Measurements from ENCODE around the gene SPRR2G.
A peak's percentile ranks its signal among the peaks of the same experiment; 100 is the strongest.
"Not testable (repeated sequence)": the region's sequence is repeated elsewhere in the genome, so short reads cannot be mapped to it uniquely, and the experiment has no call there.

SPRR2G gene

GRCh38 chr1:153150846-153151245, at the start of gene SPRR2G:
Gene SPRR2G (minus strand): TSS chr1:153150890. CDS start chr1:153150110, 780 bp downstream.
- Histone ChIP-seq H3K27me3 (no peaks in the 10 kb centered on the region), H3K9ac (no peak within 1 kb of the TSS), H3K4me3 (no peak within 1 kb of the TSS), H3K4me2 (no peak within 1 kb of the TSS), H4K20me1 (no peaks in the 10 kb centered on the region), H3K9me3 (no peaks in the 10 kb centered on the region; the same call in 1 of the 2 replicates), H3K36me3 (no peaks in the 10 kb centered on the region), H3K27ac (no peak within 1 kb of the TSS), H3K4me1 (no peaks in the 10 kb centered on the region)
- no peak for TF ChIP-seq Cebpa-rat (IDR thresholded peaks at IDR 0.05)

GRCh38 chr1:153195216-153195615, 44.5 kb upstream of the SPRR2G start:
- no peak overlapping the region for H3K4me3 ChIP-seq
- no peaks in the 10 kb centered on the region for H4K20me1 ChIP-seq
- no peak for TF ChIP-seq Cebpa-rat (IDR thresholded peaks at IDR 0.05)
- no peak overlapping the region for H3K27ac ChIP-seq
- no peak overlapping the region for H3K4me2 ChIP-seq
- no peaks in the 10 kb centered on the region for H3K9me3 ChIP-seq
- no peaks in the 10 kb centered on the region for H3K27me3 ChIP-seq
- H3K36me3 ChIP-seq: no peaks in the 10 kb centered on the region
- no peaks in the 10 kb centered on the region for H3K4me1 ChIP-seq
- no peak overlapping the region for H3K9ac ChIP-seq

- 0 out of 2 replicates have a peak, but pooled peaks cover 4% of the 10 kb centered on the region for H3K4me1 ChIP-seq
- H4K20me1 ChIP-seq: no peaks in the 10 kb centered on the region
- no peaks in the 10 kb centered on the region for H3K9me3 ChIP-seq
- no peak overlapping the region for H3K9ac ChIP-seq
- H3K27me3 ChIP-seq: no peaks in the 10 kb centered on the region
- no peak for TF ChIP-seq Cebpa-rat (IDR thresholded peaks at IDR 0.05)
- H3K27ac ChIP-seq: no peak overlapping the region
- H3K4me2 ChIP-seq: no peak overlapping the region
- H3K36me3 ChIP-seq: no peaks in the 10 kb centered on the region
- no peak overlapping the region for H3K4me3 ChIP-seq
Observed at GRCh38 chr1:153194331-153195050, 43.8 kb upstream of the SPRR2G start.

DNA sequence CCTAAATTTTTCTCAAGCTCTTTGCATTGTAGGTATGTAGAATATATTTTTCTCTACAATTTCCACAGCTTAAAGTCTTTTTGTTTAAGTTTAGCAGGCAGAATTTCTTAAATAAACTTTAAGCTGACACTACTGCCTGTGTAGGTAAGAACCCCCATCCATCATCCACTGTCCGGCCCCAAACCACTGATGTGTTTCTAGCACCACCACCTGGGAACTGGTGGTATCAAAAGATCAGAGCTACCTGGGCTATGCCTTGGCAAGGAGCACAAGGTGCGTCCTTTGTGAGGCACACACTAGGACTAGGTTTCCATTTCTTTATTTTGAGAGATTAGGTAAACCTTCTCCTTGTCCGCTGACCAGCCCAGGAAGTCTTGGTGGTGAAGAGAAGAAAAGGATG, 42.0 kb upstream of the SPRR2G start:
- Histone ChIP-seq H4K20me1 (no peaks in the 10 kb centered on the region), H3K4me2 (no peak overlapping the region), H3K4me1 (peaks cover 16% of the 10 kb centered on the region), H3K9ac (no peak overlapping the region), H3K36me3 (no peaks in the 10 kb centered on the region), H3K4me3 (no peak overlapping the region), H3K27ac (no peak overlapping the region), H3K9me3 (no peaks in the 10 kb centered on the region), H3K27me3 (no peaks in the 10 kb centered on the region)
- no peak for TF ChIP-seq Cebpa-rat (IDR thresholded peaks at IDR 0.05)

DNA sequence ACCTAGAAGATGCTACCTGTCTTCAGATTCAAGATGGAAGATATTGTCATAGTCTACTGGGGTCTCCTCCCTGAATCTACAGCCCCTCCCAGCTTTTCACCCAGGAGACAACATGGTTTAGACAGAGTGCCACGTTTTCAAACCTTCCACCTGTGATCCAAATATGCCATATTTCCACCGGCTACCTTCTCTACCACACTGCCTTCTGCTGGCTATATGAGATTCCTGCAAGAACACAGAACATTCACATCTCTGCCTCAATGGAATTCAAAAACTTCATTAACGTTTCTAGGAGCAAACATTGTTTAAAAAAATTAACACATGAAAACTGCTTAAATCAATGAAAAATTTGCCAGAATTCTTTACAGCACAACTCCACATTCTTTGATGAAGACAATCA, 39.7 kb upstream of the SPRR2G start:
- Histone ChIP-seq H3K4me2 (no peak overlapping the region), H3K36me3 (no peaks in the 10 kb centered on the region), H3K4me3 (no peak overlapping the region), H3K9ac (no peak overlapping the region), H3K27me3 (no peaks in the 10 kb centered on the region), H3K9me3 (peaks cover 14% of the 10 kb centered on the region; the same call in 1 of the 2 replicates), H3K27ac (no peak overlapping the region), H4K20me1 (no peaks in the 10 kb centered on the region), H3K4me1 (peaks cover 17% of the 10 kb centered on the region)
- no peak for TF ChIP-seq Cebpa-rat (IDR thresholded peaks at IDR 0.05)

DNA sequence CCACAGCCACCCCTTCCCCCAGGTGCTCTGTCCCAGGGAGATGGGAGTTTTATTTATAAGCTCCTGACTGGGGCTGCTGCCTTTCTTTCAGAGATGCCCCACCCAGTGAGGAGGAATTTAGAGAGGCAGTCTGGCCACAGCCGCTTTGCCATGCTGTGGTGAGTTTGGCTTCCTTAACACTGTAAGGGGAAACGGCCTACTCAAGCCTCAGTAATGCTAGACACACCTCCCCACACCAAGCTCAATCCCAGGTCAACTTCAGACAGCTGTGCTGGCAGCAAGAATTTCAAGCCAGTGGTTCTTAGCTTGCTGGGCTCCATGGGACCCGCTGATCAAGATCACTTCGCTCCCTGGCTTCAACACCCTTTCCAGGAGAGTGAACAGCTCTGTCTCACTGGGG, 37.6 kb upstream of the SPRR2G start:
- H3K27me3 ChIP-seq, H4K20me1 ChIP-seq: not testable (repeated sequence)
- peaks cover 23% of the 10 kb centered on the region for H3K9me3 ChIP-seq

GRCh38 chr1:153180556-153180955, 29.9 kb upstream of the SPRR2G start:
- H3K4me2 ChIP-seq: no peak overlapping the region
- H3K4me1 ChIP-seq: no peaks in the 10 kb centered on the region
- H3K27ac ChIP-seq: no peak overlapping the region
- H3K4me3 ChIP-seq: no peak overlapping the region
- H3K9ac ChIP-seq: no peak overlapping the region
- no peaks in the 10 kb centered on the region for H3K27me3 ChIP-seq
- no peaks in the 10 kb centered on the region for H3K36me3 ChIP-seq
- TF ChIP-seq Cebpa-rat (IDR thresholded peaks at IDR 0.05): no peak
- H4K20me1 ChIP-seq: no peaks in the 10 kb centered on the region
- H3K9me3 ChIP-seq: peaks cover 13% of the 10 kb centered on the region

More for the DNA sequence above, 37.6 kb upstream of the SPRR2G start:
- H3K9ac ChIP-seq, H3K36me3 ChIP-seq, H3K4me3 ChIP-seq, H3K27ac ChIP-seq: not testable (repeated sequence)
- peaks cover 17% of the 10 kb centered on the region for H3K4me1 ChIP-seq
- H3K4me2 ChIP-seq: peak overlapping the region; percentile 57

DNA sequence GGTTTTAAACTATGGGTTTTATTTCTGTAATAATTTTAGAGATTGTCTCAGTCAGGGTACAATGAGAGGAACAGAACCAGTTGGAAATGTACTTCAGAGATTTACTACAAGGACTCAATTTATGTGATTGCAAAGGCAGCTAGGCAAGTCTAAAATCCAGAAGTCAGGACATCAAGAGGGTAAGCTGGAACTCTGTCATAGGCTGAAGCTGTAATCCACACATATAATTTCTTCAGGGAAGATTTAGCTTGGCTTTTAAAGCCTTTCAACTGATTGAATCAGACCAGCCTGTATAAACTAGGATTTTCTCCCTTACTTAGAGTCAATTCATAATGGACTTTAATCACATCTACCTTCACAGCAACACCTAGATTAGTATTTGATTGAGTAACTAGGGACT, 28.2 kb upstream of the SPRR2G start:
- no peak overlapping the region for H3K4me2 ChIP-seq
- H3K27me3 ChIP-seq: no peaks in the 10 kb centered on the region
- no peaks in the 10 kb centered on the region for H4K20me1 ChIP-seq
- no peak for TF ChIP-seq Cebpa-rat (IDR thresholded peaks at IDR 0.05)
- no peak overlapping the region for H3K9ac ChIP-seq
- no peaks in the 10 kb centered on the region for H3K36me3 ChIP-seq
- H3K4me3 ChIP-seq: no peak overlapping the region
- H3K27ac ChIP-seq: no peak overlapping the region
- no peaks in the 10 kb centered on the region for H3K4me1 ChIP-seq
- peaks cover 6% of the 10 kb centered on the region for H3K9me3 ChIP-seq

GRCh38 chr1:153174624-153175023, 23.9 kb upstream of the SPRR2G start:
- H3K36me3 ChIP-seq: no peaks in the 10 kb centered on the region
- H3K9me3 ChIP-seq: no peaks in the 10 kb centered on the region
- no peaks in the 10 kb centered on the region for H4K20me1 ChIP-seq
- H3K27me3 ChIP-seq: no peaks in the 10 kb centered on the region
- no peaks in the 10 kb centered on the region for H3K4me1 ChIP-seq
- no peak overlapping the region for H3K27ac ChIP-seq
- no peak overlapping the region for H3K9ac ChIP-seq
- no peak for TF ChIP-seq Cebpa-rat (IDR thresholded peaks at IDR 0.05)
- no peak overlapping the region for H3K4me2 ChIP-seq
- H3K4me3 ChIP-seq: no peak overlapping the region

- H3K36me3 ChIP-seq: no peaks in the 10 kb centered on the region
Observed at GRCh38 chr1:153168686-153169085, 18.0 kb upstream of the SPRR2G start.

More at GRCh38 chr1:153168686-153169085, 18.0 kb upstream of the SPRR2G start:
- Histone ChIP-seq H3K4me2 (no peak overlapping the region), H3K4me3 (no peak overlapping the region), H3K27ac (no peak overlapping the region), H3K4me1 (no peaks in the 10 kb centered on the region), H3K27me3 (no peaks in the 10 kb centered on the region), H4K20me1 (no peaks in the 10 kb centered on the region), H3K9me3 (no peaks in the 10 kb centered on the region), H3K9ac (no peak overlapping the region)
- no peak for TF ChIP-seq Cebpa-rat (IDR thresholded peaks at IDR 0.05)
